ENCODE measurements around the gene FAM186B.

The FAM186B gene

GRCh38 chr12:49567611-49568441 lies 37.6 kb downstream of the FAM186B start, which contains the start of gene MCRS1:
Gene MCRS1 (minus strand): TSS chr12:49568142. CDS start chr12:49566731, 1,411 bp downstream.
- DNase-seq: no peak

DNA sequence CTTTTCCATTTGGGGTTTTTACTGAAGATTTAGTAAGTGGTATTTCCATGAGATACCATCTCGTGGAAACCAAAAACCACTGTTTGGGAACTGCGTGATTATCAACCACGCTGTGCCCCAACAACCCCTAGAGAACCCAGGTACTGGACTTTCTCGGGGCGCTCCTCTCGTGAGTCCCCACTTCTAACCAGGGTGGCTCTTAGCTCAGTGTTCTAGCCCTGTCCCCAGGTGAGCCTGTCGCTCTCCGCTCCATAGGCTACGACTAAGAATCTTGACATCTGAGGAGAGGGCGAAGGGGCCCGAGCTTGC lies 38.2 kb downstream of the FAM186B start:
- DNase-seq: no peak

- no peak for DNase-seq
Measured at GRCh38 chr12:49566361-49566760, 39.1 kb downstream of the FAM186B start.

DNA sequence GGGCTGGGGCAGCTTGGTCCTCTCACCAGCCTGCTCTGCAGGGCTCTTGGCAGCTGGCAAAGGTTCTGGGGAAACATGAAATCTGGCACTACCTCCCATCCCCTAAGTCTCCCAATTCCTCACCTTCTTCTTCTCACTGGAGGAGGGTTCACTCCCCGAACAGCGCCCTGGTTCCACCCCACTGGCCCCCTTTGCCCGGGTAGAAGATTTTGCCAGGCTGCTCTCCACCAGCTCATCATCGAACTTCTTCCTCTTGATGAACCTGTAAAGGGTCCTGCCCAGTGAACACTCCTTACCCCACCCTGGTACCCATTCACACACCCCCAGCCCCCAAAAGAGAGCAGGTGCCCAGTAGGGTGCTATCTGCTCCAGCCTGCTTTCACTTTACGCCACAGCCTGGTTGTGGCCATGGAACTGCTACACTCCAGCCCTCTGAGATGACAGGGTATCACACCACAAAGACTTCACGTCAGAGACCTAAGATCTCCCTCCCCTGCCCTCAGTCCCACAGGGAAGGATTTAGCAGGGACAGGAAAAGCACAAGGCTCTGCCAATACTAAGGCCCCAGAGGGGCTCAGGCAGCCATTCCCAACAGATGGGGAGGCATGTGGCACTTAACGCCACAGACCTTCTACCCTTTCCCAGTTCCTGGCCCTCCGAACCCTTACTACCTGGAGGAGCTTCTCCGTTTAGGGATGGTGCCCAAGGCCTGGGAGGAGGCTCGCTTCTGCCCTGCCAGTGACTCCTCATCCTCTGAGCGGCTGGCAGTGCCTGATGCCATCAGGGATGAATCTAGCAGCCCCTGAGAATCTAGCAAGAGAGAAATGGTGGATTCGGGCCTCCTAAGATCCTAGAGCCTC lies 39.8 kb downstream of the FAM186B start:
- DNase-seq: no peak

DNA sequence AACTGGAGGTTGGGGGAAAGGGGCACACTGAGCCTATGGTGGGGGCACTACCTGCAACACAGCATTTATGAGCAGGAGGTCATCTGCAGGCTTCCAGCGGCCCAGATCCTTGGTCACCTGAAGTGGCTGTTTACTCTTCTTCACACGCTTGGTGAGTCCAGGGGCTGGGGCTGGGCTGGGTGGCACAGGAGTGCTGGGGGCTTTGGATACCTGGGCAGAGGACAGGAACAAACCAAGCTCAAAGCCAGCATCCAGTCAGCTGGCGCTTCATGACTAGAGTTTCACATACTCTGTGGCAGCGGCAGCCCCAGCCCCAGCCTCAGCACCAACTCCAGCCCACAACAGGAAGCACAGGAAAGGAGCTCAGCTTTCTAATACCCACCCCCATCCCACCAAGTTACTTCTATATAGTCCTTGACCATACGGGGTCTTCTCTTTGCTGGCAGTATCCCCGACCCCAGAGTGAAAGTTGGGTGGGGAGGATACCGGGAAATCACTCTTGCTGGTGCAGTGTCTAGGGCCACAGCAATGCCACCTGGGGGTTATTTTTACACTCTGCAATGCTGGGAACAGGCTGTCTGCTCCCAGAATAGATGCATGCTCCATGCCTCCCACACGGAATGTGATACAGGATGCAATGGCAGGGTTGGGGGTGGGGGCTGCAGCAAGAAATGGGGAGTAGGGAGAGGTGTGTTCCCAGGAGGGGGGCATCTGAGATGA lies 40.6 kb downstream of the FAM186B start:
- no peak for DNase-seq

DNA sequence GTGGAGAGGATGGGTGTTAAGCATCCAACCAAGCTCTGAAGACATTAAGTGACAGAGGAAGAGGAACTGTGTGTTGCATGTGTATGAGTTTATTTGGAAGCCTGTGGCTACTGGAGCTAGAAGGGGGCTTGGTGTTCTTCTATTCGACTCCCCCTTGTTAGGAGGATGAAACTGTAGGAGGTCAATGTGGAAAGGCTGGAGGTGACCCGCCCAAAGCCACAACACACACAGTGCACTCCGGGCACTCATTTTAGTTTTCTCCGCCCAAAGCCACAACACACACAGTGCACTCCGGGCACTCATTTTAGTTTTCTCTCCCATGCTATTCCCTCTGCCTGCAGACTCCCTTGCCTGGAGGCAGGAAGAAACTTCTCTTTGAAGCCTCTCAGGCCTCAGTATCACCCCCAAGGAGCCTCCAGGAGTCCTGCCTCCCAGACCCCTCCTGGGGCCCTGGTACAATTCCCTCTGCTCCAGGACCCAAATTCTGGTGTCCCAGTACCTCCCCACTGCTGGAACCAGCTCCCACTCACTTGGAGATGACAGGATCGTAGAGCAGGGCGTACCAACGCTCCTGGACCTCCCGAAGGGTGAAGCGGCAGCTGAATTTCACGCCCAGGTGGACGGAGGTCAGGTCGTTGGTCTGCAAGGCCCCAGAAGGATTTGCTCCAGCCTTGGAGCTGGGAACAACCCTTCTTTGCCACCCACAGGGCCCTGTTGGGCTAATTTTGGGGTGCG lies 41.3 kb downstream of the FAM186B start:
- DNase-seq: no peak

GRCh38 chr12:49562831-49563230 lies 42.6 kb downstream of the FAM186B start:
- DNase-seq: no peak

GRCh38 chr12:49562233-49562632 lies 43.2 kb downstream of the FAM186B start:
- no peak for DNase-seq

DNA sequence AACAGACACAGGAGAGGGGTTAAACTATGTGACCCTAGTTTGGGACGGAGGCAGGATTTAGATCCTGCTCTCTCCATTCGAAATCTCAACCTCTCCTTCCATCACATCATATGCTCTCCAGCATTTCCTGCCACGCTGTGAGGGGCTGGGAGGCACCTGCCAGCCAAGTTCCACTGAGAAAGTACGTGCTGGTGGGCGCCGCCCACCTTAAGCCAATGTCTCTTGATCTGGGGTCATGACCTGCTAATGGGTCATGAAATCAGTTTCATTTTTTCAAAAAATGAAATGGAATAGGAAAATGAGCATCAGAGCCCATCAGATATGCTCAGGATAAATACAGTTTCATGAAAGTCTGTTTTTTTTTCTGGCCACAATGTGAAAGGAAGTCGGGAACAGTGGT lies 44.7 kb downstream of the FAM186B start:
- DNase-seq: no peak

- no peak for DNase-seq
Measured at GRCh38 chr12:49559011-49559675, 46.3 kb downstream of the FAM186B start.

DNA sequence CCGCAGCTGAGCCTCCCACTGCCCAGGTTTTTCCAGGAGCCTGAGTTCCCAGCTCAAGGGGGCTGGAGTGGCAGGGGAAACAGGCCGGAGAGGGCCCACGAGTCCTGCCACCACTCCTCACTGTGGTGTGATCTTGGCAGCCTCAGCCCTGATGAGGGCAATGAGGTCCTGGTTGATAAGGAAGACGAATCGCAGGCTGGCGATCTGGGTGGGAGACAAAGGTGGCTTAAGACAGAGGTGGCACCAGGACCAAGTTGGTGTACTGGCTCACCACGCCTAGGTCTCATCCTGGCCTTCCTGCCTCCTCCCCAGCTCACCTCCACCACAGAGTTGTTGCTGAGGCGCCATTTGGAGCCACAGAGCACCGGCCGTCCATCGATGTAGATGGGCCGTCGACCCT lies 46.9 kb downstream of the FAM186B start:
- DNase-seq: no peak

GRCh38 chr12:49557917-49558215 lies 47.6 kb downstream of the FAM186B start:
- DNase-seq: no peak

DNA sequence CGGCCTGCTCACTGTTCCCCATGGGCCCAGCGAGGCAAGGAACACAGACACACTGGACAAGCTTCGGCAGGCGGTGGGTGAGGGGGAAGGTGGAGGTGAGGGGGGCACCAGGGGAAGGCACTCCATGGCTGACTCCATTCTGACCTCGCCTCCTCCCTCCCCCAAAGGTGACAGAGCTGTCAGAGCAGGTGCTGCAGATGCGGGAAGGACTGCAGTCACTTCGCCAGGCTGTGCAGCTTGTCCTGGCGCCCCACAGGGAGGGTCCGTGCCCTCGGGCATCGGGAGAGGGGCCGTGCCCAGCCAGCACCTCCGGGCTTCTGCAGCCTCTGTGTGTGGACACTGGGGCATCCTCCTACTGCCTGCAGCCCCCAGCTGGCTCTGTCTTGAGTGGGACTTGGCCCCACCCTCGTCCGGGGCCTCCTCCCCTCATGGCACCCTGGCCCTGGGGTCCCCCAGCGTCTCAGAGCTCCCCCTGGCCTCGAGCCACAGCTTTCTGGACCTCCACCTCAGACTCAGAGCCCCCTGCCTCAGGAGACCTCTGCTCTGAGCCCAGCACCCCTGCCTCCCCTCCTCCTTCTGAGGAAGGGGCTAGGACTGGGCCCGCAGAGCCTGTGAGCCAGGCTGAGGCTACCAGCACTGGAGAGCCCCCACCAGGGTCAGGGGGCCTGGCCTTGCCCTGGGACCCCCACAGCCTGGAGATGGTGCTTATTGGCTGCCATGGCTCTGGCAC lies 48.1 kb downstream of the FAM186B start:
- no peak for DNase-seq

DNA sequence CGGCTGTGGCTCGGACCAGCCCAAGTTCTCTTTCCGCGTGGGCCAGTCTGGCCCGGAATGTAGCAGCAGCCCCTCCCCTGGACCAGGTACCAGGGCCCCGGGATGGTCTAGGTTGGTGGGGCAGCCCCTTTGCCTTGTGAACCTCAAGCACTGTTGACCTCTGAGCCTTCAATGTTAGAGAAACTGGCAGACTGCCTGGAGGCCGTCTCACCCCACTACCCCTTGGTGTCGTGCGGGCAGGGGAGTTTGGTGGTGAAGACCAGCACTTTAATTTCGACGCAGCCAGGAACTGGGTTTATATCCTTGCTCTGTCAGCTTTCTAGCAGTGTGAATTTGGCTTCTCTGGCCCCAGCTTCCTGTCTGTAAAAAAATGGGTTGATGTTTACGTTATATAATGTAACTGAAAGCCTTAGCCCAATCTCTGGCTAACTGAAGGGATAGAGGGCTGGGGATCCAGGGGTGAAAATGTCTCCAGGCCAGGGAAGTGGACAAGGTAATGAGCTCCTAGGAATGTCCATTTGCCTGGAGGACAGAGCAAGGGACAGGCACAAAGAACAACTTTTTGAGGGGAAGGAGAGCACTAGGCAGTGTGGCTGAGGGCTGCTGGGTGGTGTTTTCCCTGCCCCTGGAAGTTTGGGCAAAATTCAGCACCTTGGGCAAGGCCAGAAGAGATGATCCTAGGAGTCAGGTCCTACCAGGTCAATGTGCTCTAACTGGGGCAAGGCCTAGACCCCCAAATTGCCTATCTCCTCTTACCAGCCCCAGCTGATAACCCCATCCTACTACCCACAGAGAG lies 48.9 kb downstream of the FAM186B start:
- no peak for DNase-seq

- no peak for DNase-seq
Measured at GRCh38 chr12:49555631-49556390, 49.6 kb downstream of the FAM186B start.

GRCh38 chr12:49554266-49554665 lies 51.2 kb downstream of the FAM186B start:
- no peak for DNase-seq

DNA sequence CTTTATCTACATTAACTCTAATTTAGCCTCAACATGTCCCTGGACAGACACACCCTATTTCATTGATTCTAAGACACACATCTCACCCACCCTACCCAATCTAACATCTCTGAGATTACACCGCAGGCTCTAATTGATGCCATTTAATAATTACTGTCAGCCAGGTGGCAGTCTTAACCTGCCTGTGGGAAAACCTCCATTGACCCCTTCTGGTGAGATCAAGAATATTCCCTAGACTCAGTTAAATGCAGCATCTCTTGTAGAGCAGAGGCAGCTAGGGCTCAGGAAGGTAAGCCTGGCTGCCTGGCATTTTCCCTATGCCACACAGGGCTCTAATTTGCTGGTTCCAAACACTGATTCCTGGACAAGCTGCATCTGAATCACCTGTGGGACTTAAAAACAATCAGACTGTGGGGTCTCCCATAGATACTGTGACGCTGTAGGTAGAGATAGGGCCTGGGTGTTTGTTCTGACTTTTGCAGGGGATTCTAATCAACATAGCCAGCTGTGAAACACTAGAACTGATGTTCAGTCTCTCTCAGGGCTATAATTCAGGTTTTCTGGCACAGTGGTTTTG lies 51.8 kb downstream of the FAM186B start:
- no peak for DNase-seq

DNA sequence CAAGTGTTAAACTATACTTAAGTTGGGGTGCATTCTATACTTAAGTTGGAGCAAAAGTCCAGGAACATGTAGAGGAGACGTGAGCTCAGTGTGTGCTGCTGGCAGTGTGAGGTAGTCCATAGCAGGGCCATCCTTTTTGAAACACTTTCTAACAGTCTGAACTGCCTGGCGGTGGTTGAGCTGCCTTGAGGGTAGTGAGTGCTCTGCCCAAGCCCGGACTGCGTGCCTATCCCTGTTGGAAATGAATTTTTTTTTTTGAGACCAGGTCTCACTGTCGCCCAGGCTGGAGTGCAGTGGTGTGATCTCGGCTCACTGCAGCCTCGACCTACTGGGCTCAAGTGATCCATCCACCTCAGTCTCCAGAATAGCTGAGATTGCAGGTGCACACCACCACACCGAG lies 52.5 kb downstream of the FAM186B start:
- DNase-seq: no peak

- no peak for DNase-seq
Measured at GRCh38 chr12:49552425-49552824, 53.0 kb downstream of the FAM186B start.

- no peak for DNase-seq
Measured at GRCh38 chr12:49552014-49552413, 53.4 kb downstream of the FAM186B start.
